ENCODE results near the gene PIP5K1B.

The PIP5K1B gene

DNA sequence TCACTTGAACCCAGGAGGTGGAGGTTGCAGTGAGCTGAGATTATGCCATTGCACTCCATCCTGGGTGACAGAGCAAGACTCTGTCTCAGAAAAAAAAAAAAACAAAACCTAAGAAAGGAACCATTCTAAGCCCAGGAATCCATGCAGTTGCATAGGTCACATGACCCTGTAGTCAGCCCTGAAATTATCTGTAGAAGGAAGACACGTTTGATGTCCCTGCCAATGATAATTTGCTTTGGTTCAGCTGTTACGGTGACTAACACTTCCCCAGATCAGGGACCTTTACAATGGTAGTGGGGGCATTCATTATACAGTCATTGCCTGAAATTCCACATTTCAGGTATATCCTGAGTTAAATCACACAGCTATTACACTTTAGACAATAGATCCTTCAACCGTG lies 258.4 kb downstream of the PIP5K1B start:
- H3K4me2 ChIP-seq (ENCODE audit: insufficient read depth, low read length), result no peak overlapping the region
- H4K20me1 ChIP-seq (ENCODE audit: insufficient read depth, low read length), result no peaks in the 10 kb centered on the region
- H2AFZ ChIP-seq (ENCODE audit: low read depth, low read length), result no peak overlapping the region
- H3K79me2 ChIP-seq (ENCODE audit: insufficient read depth, low read length), result no peaks in the 10 kb centered on the region
- no peak overlapping the region for H3K27ac ChIP-seq (ENCODE audit: low read length)
- H3K4me3 ChIP-seq (ENCODE audit: low read depth in 1 of 2, low read length in 2 of 2), result no peak overlapping the region
- ATAC-seq (ENCODE audit: insufficient read depth, low read depth), result no peak
- no peak overlapping the region for H3K9ac ChIP-seq (ENCODE audit: low read depth, low read length)
- H3K36me3 ChIP-seq (ENCODE audit: insufficient read depth, low read length), result no peaks in the 10 kb centered on the region
- H3K4me1 ChIP-seq (ENCODE audit: insufficient read depth, low read length), result no peaks in the 10 kb centered on the region
- no peak for DNase-seq
- no peaks in the 10 kb centered on the region for H3K27me3 ChIP-seq (ENCODE audit: insufficient read depth, low read length, poor library complexity)
- no peak for TF ChIP-seq EZH2 (IDR thresholded peaks at IDR 0.05; ENCODE audit: borderline replicate concordance, low read depth, low read length, severe bottlenecking)
- TF ChIP-seq, protein P1, sequence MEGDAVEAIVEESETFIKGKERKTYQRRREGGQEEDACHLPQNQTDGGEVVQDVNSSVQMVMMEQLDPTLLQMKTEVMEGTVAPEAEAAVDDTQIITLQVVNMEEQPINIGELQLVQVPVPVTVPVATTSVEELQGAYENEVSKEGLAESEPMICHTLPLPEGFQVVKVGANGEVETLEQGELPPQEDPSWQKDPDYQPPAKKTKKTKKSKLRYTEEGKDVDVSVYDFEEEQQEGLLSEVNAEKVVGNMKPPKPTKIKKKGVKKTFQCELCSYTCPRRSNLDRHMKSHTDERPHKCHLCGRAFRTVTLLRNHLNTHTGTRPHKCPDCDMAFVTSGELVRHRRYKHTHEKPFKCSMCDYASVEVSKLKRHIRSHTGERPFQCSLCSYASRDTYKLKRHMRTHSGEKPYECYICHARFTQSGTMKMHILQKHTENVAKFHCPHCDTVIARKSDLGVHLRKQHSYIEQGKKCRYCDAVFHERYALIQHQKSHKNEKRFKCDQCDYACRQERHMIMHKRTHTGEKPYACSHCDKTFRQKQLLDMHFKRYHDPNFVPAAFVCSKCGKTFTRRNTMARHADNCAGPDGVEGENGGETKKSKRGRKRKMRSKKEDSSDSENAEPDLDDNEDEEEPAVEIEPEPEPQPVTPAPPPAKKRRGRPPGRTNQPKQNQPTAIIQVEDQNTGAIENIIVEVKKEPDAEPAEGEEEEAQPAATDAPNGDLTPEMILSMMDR (IDR thresholded peaks at IDR 0.05; ENCODE audit: borderline replicate concordance, extremely low read depth, low read length, poor library complexity, severe bottlenecking), result no peak
- no peaks in the 10 kb centered on the region for H3K9me3 ChIP-seq (ENCODE audit: insufficient read depth, low read length, severe bottlenecking)

DNA sequence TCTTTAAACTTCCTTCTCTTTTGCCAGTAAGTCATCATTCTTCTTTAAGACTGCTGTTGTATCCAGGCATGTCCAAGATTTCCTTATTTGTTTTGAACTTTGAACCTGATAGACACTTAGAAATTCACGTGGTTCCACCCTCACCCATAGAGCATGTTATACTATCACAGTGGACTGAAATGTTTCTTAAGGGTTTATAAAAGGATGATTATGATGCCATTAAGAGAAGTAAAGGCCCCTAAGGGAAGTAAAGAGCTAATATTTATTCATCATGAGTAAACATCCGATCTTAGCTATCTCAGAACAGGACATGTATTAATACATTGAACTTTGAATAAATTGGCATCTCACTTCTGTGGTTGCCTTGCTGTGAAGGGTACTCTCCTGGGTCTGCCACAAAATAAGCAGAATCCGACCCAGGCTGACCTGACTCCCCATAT lies 259.1 kb downstream of the PIP5K1B start:
- no peaks in the 10 kb centered on the region for H3K36me3 ChIP-seq (ENCODE audit: insufficient read depth, low read length)
- no peaks in the 10 kb centered on the region for H3K9me3 ChIP-seq (ENCODE audit: insufficient read depth, low read length, severe bottlenecking)
- ATAC-seq (ENCODE audit: insufficient read depth, low read depth) (no peak), DNase-seq (no peak)
- no peaks in the 10 kb centered on the region for H4K20me1 ChIP-seq (ENCODE audit: insufficient read depth, low read length)
- no peak overlapping the region for H3K27ac ChIP-seq (ENCODE audit: low read length)
- no peaks in the 10 kb centered on the region for H3K4me1 ChIP-seq (ENCODE audit: insufficient read depth, low read length)
- no peak overlapping the region for H3K9ac ChIP-seq (ENCODE audit: low read depth, low read length)
- no peaks in the 10 kb centered on the region for H3K79me2 ChIP-seq (ENCODE audit: insufficient read depth, low read length)
- TF ChIP-seq EZH2 (IDR thresholded peaks at IDR 0.05; ENCODE audit: borderline replicate concordance, low read depth, low read length, severe bottlenecking), result no peak
- TF ChIP-seq, protein P1 (IDR thresholded peaks at IDR 0.05; ENCODE audit: borderline replicate concordance, extremely low read depth, low read length, poor library complexity, severe bottlenecking), result no peak
- no peaks in the 10 kb centered on the region for H3K27me3 ChIP-seq (ENCODE audit: insufficient read depth, low read length, poor library complexity)
- H3K4me3 ChIP-seq (ENCODE audit: low read depth in 1 of 2, low read length in 2 of 2), result no peak overlapping the region
- no peak overlapping the region for H3K4me2 ChIP-seq (ENCODE audit: insufficient read depth, low read length)
- no peak overlapping the region for H2AFZ ChIP-seq (ENCODE audit: low read depth, low read length)

DNA sequence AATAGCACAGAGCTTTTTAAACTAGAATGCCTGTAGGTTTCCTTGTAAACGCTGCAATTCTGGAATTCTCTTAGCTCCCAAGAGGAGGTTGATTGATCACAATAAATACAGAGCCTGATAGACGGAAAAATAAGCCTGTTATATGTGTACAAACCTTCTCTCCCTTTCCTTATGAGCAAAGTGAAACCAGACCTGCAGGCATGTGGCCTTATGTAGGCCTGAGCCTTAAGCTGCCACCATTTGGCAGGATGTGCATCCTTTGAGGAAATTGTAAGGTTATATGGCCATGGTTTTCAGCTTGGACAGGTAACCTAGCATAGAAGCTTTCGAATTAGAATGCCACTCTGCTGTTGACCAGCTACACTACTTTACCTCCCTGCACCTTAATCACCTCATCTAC lies 259.7 kb downstream of the PIP5K1B start:
- H3K27me3 ChIP-seq (ENCODE audit: insufficient read depth, low read length, poor library complexity), result no peaks in the 10 kb centered on the region
- H3K27ac ChIP-seq (ENCODE audit: low read length), result no peak overlapping the region
- no peak overlapping the region for H3K9ac ChIP-seq (ENCODE audit: low read depth, low read length)
- H3K4me3 ChIP-seq (ENCODE audit: low read depth in 1 of 2, low read length in 2 of 2), result no peak overlapping the region
- DNase-seq, result no peak
- no peaks in the 10 kb centered on the region for H3K79me2 ChIP-seq (ENCODE audit: insufficient read depth, low read length)
- no peak for TF ChIP-seq EZH2 (IDR thresholded peaks at IDR 0.05; ENCODE audit: borderline replicate concordance, low read depth, low read length, severe bottlenecking)
- TF ChIP-seq, protein P1 (IDR thresholded peaks at IDR 0.05; ENCODE audit: borderline replicate concordance, extremely low read depth, low read length, poor library complexity, severe bottlenecking), result no peak
- H3K36me3 ChIP-seq (ENCODE audit: insufficient read depth, low read length), result no peaks in the 10 kb centered on the region
- no peaks in the 10 kb centered on the region for H4K20me1 ChIP-seq (ENCODE audit: insufficient read depth, low read length)
- H3K4me1 ChIP-seq (ENCODE audit: insufficient read depth, low read length), result no peaks in the 10 kb centered on the region
- H3K4me2 ChIP-seq (ENCODE audit: insufficient read depth, low read length), result no peak overlapping the region
- H3K9me3 ChIP-seq (ENCODE audit: insufficient read depth, low read length, severe bottlenecking), result no peaks in the 10 kb centered on the region
- no peak for ATAC-seq (ENCODE audit: insufficient read depth, low read depth)
- no peak overlapping the region for H2AFZ ChIP-seq (ENCODE audit: low read depth, low read length)

DNA sequence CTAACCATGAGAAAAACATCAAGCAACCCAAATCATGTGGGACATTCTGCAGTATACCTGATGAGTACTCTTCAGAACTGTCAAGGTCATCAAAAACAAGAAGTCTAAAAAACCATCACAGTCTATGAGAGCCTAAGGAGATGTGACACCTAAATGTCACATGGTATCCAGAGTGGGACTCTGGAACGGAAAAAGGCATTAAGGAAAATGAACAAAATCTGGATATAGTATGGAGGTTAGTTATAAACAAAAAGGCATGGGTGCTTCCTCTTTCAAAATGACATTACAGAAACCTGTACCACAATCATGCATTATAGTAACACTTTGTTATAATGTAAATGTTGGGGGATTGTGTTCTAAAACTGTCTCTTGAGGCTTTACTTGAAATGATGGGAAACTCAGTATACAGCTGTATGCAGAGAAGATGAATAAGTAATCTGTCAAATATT lies 261.5 kb downstream of the PIP5K1B start:
- Histone ChIP-seq H3K27me3 (ENCODE audit: insufficient read depth, low read length, poor library complexity) (no peaks in the 10 kb centered on the region), H3K27ac (ENCODE audit: low read length) (no peak overlapping the region), H3K79me2 (ENCODE audit: insufficient read depth, low read length) (no peaks in the 10 kb centered on the region), H3K4me2 (ENCODE audit: insufficient read depth, low read length) (no peak overlapping the region), H4K20me1 (ENCODE audit: insufficient read depth, low read length) (no peaks in the 10 kb centered on the region), H3K9ac (ENCODE audit: low read depth, low read length) (no peak overlapping the region), H3K4me1 (ENCODE audit: insufficient read depth, low read length) (no peaks in the 10 kb centered on the region), H3K36me3 (ENCODE audit: insufficient read depth, low read length) (no peaks in the 10 kb centered on the region), H3K4me3 (ENCODE audit: low read depth in 1 of 2, low read length in 2 of 2) (no peak overlapping the region), H3K9me3 (ENCODE audit: insufficient read depth, low read length, severe bottlenecking) (no peaks in the 10 kb centered on the region), H2AFZ (ENCODE audit: low read depth, low read length) (no peak overlapping the region)
- DNase-seq (no peak), ATAC-seq (ENCODE audit: insufficient read depth, low read depth) (no peak)
- no peak for TF ChIP-seq EZH2 (IDR thresholded peaks at IDR 0.05; ENCODE audit: borderline replicate concordance, low read depth, low read length, severe bottlenecking)
- TF ChIP-seq, protein P1 (IDR thresholded peaks at IDR 0.05; ENCODE audit: borderline replicate concordance, extremely low read depth, low read length, poor library complexity, severe bottlenecking), result no peak
